ENCODE data around the gene LRRC32.

LRRC32 gene

GRCh38 chr11:76695771-76696170 is 25.2 kb upstream of the LRRC32 start:
- ATAC-seq (ENCODE audit: low read depth) (no peak), DNase-seq (ENCODE audit: low spot score) (no peak)
- no peak overlapping the region for H3K4me3 ChIP-seq (ENCODE audit: severe bottlenecking)
- H3K9me3 ChIP-seq (ENCODE audit: severe bottlenecking) = no peaks in the 10 kb centered on the region
- no peaks in the 10 kb centered on the region for H3K4me1 ChIP-seq (ENCODE audit: insufficient read depth, poor library complexity, severe bottlenecking)
- TF ChIP-seq CTCF (IDR thresholded peaks at IDR 0.05; ENCODE audit: poor library complexity, severe bottlenecking) = no peak
- no peaks in the 10 kb centered on the region for H3K27me3 ChIP-seq (ENCODE audit: insufficient read depth, poor library complexity, severe bottlenecking)
- H3K27ac ChIP-seq (ENCODE audit: poor library complexity, severe bottlenecking) = no peak overlapping the region
- no peaks in the 10 kb centered on the region for H3K36me3 ChIP-seq (ENCODE audit: low read depth)

DNA sequence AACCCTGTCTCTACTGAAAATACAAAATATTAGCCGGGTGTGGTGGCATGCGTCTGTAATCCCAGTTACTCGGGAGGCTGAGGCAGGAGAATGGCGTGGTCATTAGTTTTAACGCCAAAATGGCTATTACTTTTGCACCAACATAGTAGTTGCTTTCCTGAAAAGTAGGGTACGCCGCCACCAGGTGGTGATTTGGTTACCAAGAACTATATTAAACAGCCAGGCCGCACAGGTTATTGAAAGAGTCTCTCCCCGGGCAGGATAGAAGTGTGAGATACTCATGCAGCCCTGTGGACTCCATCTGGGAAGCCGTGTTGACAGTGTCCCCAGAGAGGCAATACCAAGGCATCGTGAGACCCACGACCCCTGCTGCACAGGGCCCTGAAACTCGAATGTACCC is 24.6 kb upstream of the LRRC32 start:
- no peak for DNase-seq (ENCODE audit: low spot score)
- Histone ChIP-seq H3K4me3 (ENCODE audit: severe bottlenecking) (no peak overlapping the region), H3K27ac (ENCODE audit: poor library complexity, severe bottlenecking) (no peak overlapping the region), H3K9me3 (ENCODE audit: severe bottlenecking) (no peaks in the 10 kb centered on the region), H3K27me3 (ENCODE audit: insufficient read depth, poor library complexity, severe bottlenecking) (no peaks in the 10 kb centered on the region), H3K4me1 (ENCODE audit: insufficient read depth, poor library complexity, severe bottlenecking) (no peaks in the 10 kb centered on the region), H3K36me3 (ENCODE audit: low read depth) (no peaks in the 10 kb centered on the region)
- no peak for TF ChIP-seq CTCF (IDR thresholded peaks at IDR 0.05; ENCODE audit: poor library complexity, severe bottlenecking)
- ATAC-seq (ENCODE audit: low read depth) = no peak

GRCh38 chr11:76694664-76695063 is 24.1 kb upstream of the LRRC32 start:
- no peak for TF ChIP-seq CTCF (IDR thresholded peaks at IDR 0.05; ENCODE audit: poor library complexity, severe bottlenecking)
- H3K27ac ChIP-seq (ENCODE audit: poor library complexity, severe bottlenecking) = no peak overlapping the region
- peak; percentile 56; the same call in 1 of the 3 replicates for ATAC-seq (ENCODE audit: low read depth)
- no peak for DNase-seq (ENCODE audit: low spot score)
- no peaks in the 10 kb centered on the region for H3K4me1 ChIP-seq (ENCODE audit: insufficient read depth, poor library complexity, severe bottlenecking)
- no peaks in the 10 kb centered on the region for H3K27me3 ChIP-seq (ENCODE audit: insufficient read depth, poor library complexity, severe bottlenecking)
- no peak overlapping the region for H3K4me3 ChIP-seq (ENCODE audit: severe bottlenecking)
- H3K36me3 ChIP-seq (ENCODE audit: low read depth) = no peaks in the 10 kb centered on the region
- no peaks in the 10 kb centered on the region for H3K9me3 ChIP-seq (ENCODE audit: severe bottlenecking)

DNA sequence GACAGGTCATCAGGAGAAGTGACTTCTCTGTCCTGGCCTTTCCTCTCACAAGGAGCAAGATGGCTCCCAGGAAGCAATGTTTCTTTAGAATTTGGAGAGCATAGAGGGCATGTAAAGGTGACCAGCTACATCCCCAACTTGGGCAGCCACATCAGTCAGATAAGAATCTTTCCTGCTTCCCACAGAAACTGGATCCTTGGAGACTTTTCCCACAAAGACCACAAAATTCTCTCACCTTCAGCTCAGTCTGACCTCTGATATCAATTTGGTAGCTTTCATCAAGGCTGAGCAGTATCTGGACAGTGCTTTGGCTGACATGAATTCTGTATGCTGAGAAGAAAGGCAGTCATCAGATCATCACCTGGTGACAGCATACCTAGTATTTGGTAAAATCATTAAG is 23.3 kb upstream of the LRRC32 start:
- TF ChIP-seq CTCF (IDR thresholded peaks at IDR 0.05; ENCODE audit: poor library complexity, severe bottlenecking) = no peak
- H3K27me3 ChIP-seq (ENCODE audit: insufficient read depth, poor library complexity, severe bottlenecking) = no peaks in the 10 kb centered on the region
- H3K36me3 ChIP-seq (ENCODE audit: low read depth) = no peaks in the 10 kb centered on the region
- ATAC-seq (ENCODE audit: low read depth) (no peak), DNase-seq (ENCODE audit: low spot score) (no peak)
- H3K9me3 ChIP-seq (ENCODE audit: severe bottlenecking) = no peaks in the 10 kb centered on the region
- no peaks in the 10 kb centered on the region for H3K4me1 ChIP-seq (ENCODE audit: insufficient read depth, poor library complexity, severe bottlenecking)
- H3K27ac ChIP-seq (ENCODE audit: poor library complexity, severe bottlenecking) = no peak overlapping the region
- no peak overlapping the region for H3K4me3 ChIP-seq (ENCODE audit: severe bottlenecking)

GRCh38 chr11:76692956-76693355 is 22.4 kb upstream of the LRRC32 start:
- H3K4me1 ChIP-seq (ENCODE audit: insufficient read depth, poor library complexity, severe bottlenecking) = no peaks in the 10 kb centered on the region
- ATAC-seq (ENCODE audit: low read depth) (no peak), DNase-seq (ENCODE audit: low spot score) (no peak)
- H3K27ac ChIP-seq (ENCODE audit: poor library complexity, severe bottlenecking) = no peak overlapping the region
- H3K27me3 ChIP-seq (ENCODE audit: insufficient read depth, poor library complexity, severe bottlenecking) = no peaks in the 10 kb centered on the region
- H3K9me3 ChIP-seq (ENCODE audit: severe bottlenecking) = no peaks in the 10 kb centered on the region
- no peak overlapping the region for H3K4me3 ChIP-seq (ENCODE audit: severe bottlenecking)
- no peak for TF ChIP-seq CTCF (IDR thresholded peaks at IDR 0.05; ENCODE audit: poor library complexity, severe bottlenecking)
- H3K36me3 ChIP-seq (ENCODE audit: low read depth) = no peaks in the 10 kb centered on the region

Data from RWPE2 (cell line).